ENCODE data around the gene ANO8.
A peak's percentile ranks its signal among the peaks of the same experiment; 100 is the strongest.

ANO8 gene

DNA sequence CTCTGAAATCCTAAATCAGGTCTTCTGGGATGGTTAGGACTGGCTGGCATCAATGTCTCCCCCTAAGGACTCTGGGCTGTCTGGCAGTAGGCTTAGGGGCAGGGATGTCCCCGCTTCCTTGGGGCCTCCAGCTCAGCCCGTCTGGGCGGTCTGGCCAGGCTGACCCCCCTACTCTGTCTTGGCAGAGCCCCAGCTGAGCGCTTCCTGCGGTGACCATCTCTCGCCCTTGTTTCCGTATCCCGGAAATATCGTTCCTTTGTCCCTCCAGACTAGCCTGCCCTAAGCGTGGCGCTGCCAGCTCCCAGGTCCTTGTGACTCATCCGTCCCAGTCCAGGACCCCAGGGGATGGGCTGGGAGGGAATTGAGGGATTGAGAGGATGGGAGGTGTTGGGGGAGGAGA is 14.0 kb upstream of the ANO8 start:
- Histone ChIP-seq H3K9ac (ENCODE audit: low read length) (peak overlapping the region; percentile 47), H3K4me3 (ENCODE audit: low read length) (no peak overlapping the region), H3K18ac (ENCODE audit: low read length) (no peak overlapping the region), H3K79me1 (ENCODE audit: low read length) (no peaks in the 10 kb centered on the region), H4K5ac (ENCODE audit: low read length) (no peak overlapping the region), H3K4ac (ENCODE audit: low read depth, low read length) (no peak overlapping the region), H2BK15ac (replicated peaks; ENCODE audit: low read depth) (no peak overlapping the region), H3K4me2 (ENCODE audit: low read length) (peak overlapping the region; percentile 31), H2AK5ac (ENCODE audit: low read length) (no peak overlapping the region), H3K36me3 (ENCODE audit: control insufficient read depth, insufficient read depth, low read length) (no peaks in the 10 kb centered on the region), H3K23ac (ENCODE audit: low read length) (no peak overlapping the region), H3K79me2 (ENCODE audit: control insufficient read depth, insufficient read depth, low read length) (no peaks in the 10 kb centered on the region), H4K8ac (ENCODE audit: low read depth, low read length) (no peak overlapping the region), H2BK5ac (ENCODE audit: low read length) (no peak overlapping the region), H3K4me1 (ENCODE audit: control insufficient read depth, low read depth, low read length) (no peaks in the 10 kb centered on the region), H3K27me3 (ENCODE audit: insufficient read depth, low read length, poor library complexity) (no peaks in the 10 kb centered on the region), H2BK120ac (ENCODE audit: low read depth, low read length) (no peak overlapping the region), H3K27ac (ENCODE audit: low read depth, low read length) (no peak overlapping the region), H3K56ac (ENCODE audit: low read length) (peak overlapping the region; percentile 75)
- WGBS (ENCODE audit: extremely low coverage, insufficient coverage, low lambda C conversion rate) = no CpG with 5 or more reads among the region's 12 CpGs
- DNase-seq = peak; percentile 91

- Histone ChIP-seq H3K36me3 (ENCODE audit: control insufficient read depth, insufficient read depth, low read length) (no peaks in the 10 kb centered on the region), H3K27me3 (ENCODE audit: insufficient read depth, low read length, poor library complexity) (no peaks in the 10 kb centered on the region), H3K18ac (ENCODE audit: low read length) (no peak overlapping the region), H2BK5ac (ENCODE audit: low read length) (no peak overlapping the region), H2AK5ac (ENCODE audit: low read length) (no peak overlapping the region), H3K4me2 (ENCODE audit: low read length) (no peak overlapping the region), H3K9ac (ENCODE audit: low read length) (no peak overlapping the region), H3K4me1 (ENCODE audit: control insufficient read depth, low read depth, low read length) (no peaks in the 10 kb centered on the region), H3K56ac (ENCODE audit: low read length) (no peak overlapping the region), H2BK15ac (replicated peaks; ENCODE audit: low read depth) (no peak overlapping the region), H4K8ac (ENCODE audit: low read depth, low read length) (no peak overlapping the region), H3K4me3 (ENCODE audit: low read length) (no peak overlapping the region), H3K4ac (ENCODE audit: low read depth, low read length) (no peak overlapping the region), H3K27ac (ENCODE audit: low read depth, low read length) (no peak overlapping the region), H3K79me2 (ENCODE audit: control insufficient read depth, insufficient read depth, low read length) (no peaks in the 10 kb centered on the region), H4K5ac (ENCODE audit: low read length) (no peak overlapping the region), H3K79me1 (ENCODE audit: low read length) (no peaks in the 10 kb centered on the region), H2BK120ac (ENCODE audit: low read depth, low read length) (no peak overlapping the region), H3K23ac (ENCODE audit: low read length) (no peak overlapping the region)
- WGBS (ENCODE audit: extremely low coverage, insufficient coverage, low lambda C conversion rate) = no CpG with 5 or more reads among the region's 2 CpGs
- no peak for DNase-seq
Observed at GRCh38 chr19:17347877-17348276, 13.2 kb upstream of the ANO8 start.

DNA sequence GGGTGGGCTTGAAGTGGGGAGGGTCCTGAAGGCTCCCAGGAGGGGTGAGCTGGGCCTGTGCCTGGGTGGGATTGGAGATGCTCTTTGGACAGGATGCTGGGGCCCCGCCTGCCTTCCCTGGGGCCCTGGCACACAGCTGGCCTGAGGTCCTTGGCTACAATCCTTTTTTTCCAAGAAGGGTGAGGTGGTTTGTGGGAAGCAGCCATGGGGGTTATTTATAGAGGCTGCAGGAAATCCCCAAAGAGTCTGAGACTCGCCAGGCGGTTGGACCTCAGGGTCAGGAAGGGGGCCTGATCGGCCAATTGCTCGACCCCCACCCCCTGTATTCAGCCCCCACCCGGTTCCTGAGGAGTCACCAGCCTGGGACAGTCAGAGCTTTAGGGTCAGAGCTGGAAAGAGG is 12.7 kb upstream of the ANO8 start:
- Histone ChIP-seq H3K36me3 (ENCODE audit: control insufficient read depth, insufficient read depth, low read length) (no peaks in the 10 kb centered on the region), H3K79me1 (ENCODE audit: low read length) (no peaks in the 10 kb centered on the region), H3K79me2 (ENCODE audit: control insufficient read depth, insufficient read depth, low read length) (no peaks in the 10 kb centered on the region), H3K4me2 (ENCODE audit: low read length) (no peak overlapping the region), H3K27me3 (ENCODE audit: insufficient read depth, low read length, poor library complexity) (no peaks in the 10 kb centered on the region), H4K5ac (ENCODE audit: low read length) (no peak overlapping the region), H3K27ac (ENCODE audit: low read depth, low read length) (no peak overlapping the region), H4K8ac (ENCODE audit: low read depth, low read length) (no peak overlapping the region), H3K56ac (ENCODE audit: low read length) (no peak overlapping the region), H3K4me3 (ENCODE audit: low read length) (no peak overlapping the region), H3K4me1 (ENCODE audit: control insufficient read depth, low read depth, low read length) (no peaks in the 10 kb centered on the region), H3K18ac (ENCODE audit: low read length) (no peak overlapping the region), H2BK15ac (replicated peaks; ENCODE audit: low read depth) (no peak overlapping the region), H3K4ac (ENCODE audit: low read depth, low read length) (no peak overlapping the region), H2BK120ac (ENCODE audit: low read depth, low read length) (no peak overlapping the region), H3K9ac (ENCODE audit: low read length) (no peak overlapping the region), H2BK5ac (ENCODE audit: low read length) (no peak overlapping the region), H2AK5ac (ENCODE audit: low read length) (no peak overlapping the region), H3K23ac (ENCODE audit: low read length) (no peak overlapping the region)
- WGBS (ENCODE audit: extremely low coverage, insufficient coverage, low lambda C conversion rate) = no CpG with 5 or more reads among the region's 6 CpGs
- DNase-seq = no peak

DNA sequence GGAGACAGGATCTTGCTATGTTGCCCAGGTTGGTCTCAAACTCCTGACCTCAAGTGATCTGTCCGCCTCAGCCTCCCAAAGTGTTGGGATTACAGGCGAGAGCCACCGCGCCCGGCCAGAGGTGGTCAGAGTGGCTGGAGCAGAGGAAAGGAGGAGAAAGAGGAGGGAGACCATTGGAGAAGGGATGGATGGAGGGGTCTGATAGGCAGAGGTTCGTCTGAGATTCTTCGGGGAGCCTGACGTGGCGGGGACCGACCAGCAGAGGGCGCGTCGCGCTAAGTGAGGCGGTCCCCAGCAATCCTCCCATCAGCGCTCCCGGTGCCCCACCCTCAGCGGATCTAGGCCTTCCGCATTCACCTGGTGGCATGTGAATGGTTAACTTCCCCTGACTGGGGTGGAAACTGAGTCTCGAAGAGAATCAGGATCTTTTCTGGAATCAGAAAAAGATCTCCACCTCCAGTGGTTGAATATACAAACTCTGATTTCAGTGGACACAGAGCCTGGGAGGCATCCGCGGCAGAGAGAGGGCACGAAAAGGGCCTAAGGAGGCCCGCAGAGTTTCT is 11.5 kb upstream of the ANO8 start:
- no peaks in the 10 kb centered on the region for H3K79me1 ChIP-seq (ENCODE audit: low read length)
- no peak overlapping the region for H4K8ac ChIP-seq (ENCODE audit: low read depth, low read length)
- no peak overlapping the region for H2BK5ac ChIP-seq (ENCODE audit: low read length)
- no peak overlapping the region for H2BK120ac ChIP-seq (ENCODE audit: low read depth, low read length)
- no peak overlapping the region for H3K56ac ChIP-seq (ENCODE audit: low read length)
- H4K5ac ChIP-seq (ENCODE audit: low read length) = no peak overlapping the region
- H3K4ac ChIP-seq (ENCODE audit: low read depth, low read length) = no peak overlapping the region
- no peaks in the 10 kb centered on the region for H3K36me3 ChIP-seq (ENCODE audit: control insufficient read depth, insufficient read depth, low read length)
- DNase-seq = peak; percentile 78
- H3K9ac ChIP-seq (ENCODE audit: low read length) = no peak overlapping the region
- no peaks in the 10 kb centered on the region for H3K79me2 ChIP-seq (ENCODE audit: control insufficient read depth, insufficient read depth, low read length)
- H2BK15ac ChIP-seq (replicated peaks; ENCODE audit: low read depth) = no peak overlapping the region
- no peak overlapping the region for H3K18ac ChIP-seq (ENCODE audit: low read length)
- H3K27me3 ChIP-seq (ENCODE audit: insufficient read depth, low read length, poor library complexity) = no peaks in the 10 kb centered on the region
- H3K4me1 ChIP-seq (ENCODE audit: control insufficient read depth, low read depth, low read length) = no peaks in the 10 kb centered on the region
- no peak overlapping the region for H3K4me3 ChIP-seq (ENCODE audit: low read length)
- WGBS (ENCODE audit: extremely low coverage, insufficient coverage, low lambda C conversion rate) = no CpG with 5 or more reads among the region's 24 CpGs
- no peak overlapping the region for H3K4me2 ChIP-seq (ENCODE audit: low read length)
- H2AK5ac ChIP-seq (ENCODE audit: low read length) = no peak overlapping the region
- H3K27ac ChIP-seq (ENCODE audit: low read depth, low read length) = no peak overlapping the region
- H3K23ac ChIP-seq (ENCODE audit: low read length) = no peak overlapping the region

DNA sequence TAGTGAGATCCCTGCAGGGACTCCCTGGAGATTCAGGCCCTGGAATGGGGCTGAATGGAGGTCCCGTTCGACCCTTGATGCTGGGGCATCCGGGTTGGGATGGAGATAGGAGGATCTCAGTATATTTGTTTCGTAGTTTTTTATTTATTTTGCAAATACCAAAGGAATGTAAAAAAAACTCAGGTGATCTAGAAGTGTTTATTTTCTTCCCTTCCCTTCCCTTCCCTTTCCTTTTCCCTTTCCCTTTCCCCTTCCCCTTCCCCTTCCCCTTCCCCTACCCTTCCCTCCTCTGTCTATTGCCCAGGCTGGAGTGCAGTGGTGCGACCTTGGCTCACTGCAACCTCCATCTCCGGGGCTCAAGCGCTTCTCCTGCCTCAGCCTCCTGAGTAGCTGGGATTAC is 7.2 kb upstream of the ANO8 start:
- no peak overlapping the region for H4K8ac ChIP-seq (ENCODE audit: low read depth, low read length)
- H3K27ac ChIP-seq (ENCODE audit: low read depth, low read length) = no peak overlapping the region
- H2AK5ac ChIP-seq (ENCODE audit: low read length) = no peak overlapping the region
- H3K23ac ChIP-seq (ENCODE audit: low read length) = no peak overlapping the region
- no peak overlapping the region for H3K4me3 ChIP-seq (ENCODE audit: low read length)
- WGBS (ENCODE audit: extremely low coverage, insufficient coverage, low lambda C conversion rate) = no CpG with 5 or more reads among the region's 7 CpGs
- no peaks in the 10 kb centered on the region for H3K79me2 ChIP-seq (ENCODE audit: control insufficient read depth, insufficient read depth, low read length)
- no peak for DNase-seq
- H2BK5ac ChIP-seq (ENCODE audit: low read length) = no peak overlapping the region
- H3K18ac ChIP-seq (ENCODE audit: low read length) = no peak overlapping the region
- H3K56ac ChIP-seq (ENCODE audit: low read length) = no peak overlapping the region
- H3K4me2 ChIP-seq (ENCODE audit: low read length) = no peak overlapping the region
- H3K36me3 ChIP-seq (ENCODE audit: control insufficient read depth, insufficient read depth, low read length) = no peaks in the 10 kb centered on the region
- H3K79me1 ChIP-seq (ENCODE audit: low read length) = peaks cover 2% of the 10 kb centered on the region
- no peak overlapping the region for H2BK120ac ChIP-seq (ENCODE audit: low read depth, low read length)
- no peak overlapping the region for H4K5ac ChIP-seq (ENCODE audit: low read length)
- no peak overlapping the region for H3K4ac ChIP-seq (ENCODE audit: low read depth, low read length)
- no peak overlapping the region for H2BK15ac ChIP-seq (replicated peaks; ENCODE audit: low read depth)
- no peaks in the 10 kb centered on the region for H3K4me1 ChIP-seq (ENCODE audit: control insufficient read depth, low read depth, low read length)
- H3K27me3 ChIP-seq (ENCODE audit: insufficient read depth, low read length, poor library complexity) = no peaks in the 10 kb centered on the region
- H3K9ac ChIP-seq (ENCODE audit: low read length) = no peak overlapping the region

- Histone ChIP-seq H3K79me1 (ENCODE audit: low read length) (peaks cover 2% of the 10 kb centered on the region), H3K18ac (ENCODE audit: low read length) (no peak overlapping the region), H3K27me3 (ENCODE audit: insufficient read depth, low read length, poor library complexity) (no peaks in the 10 kb centered on the region), H3K4me2 (ENCODE audit: low read length) (no peak overlapping the region), H3K36me3 (ENCODE audit: control insufficient read depth, insufficient read depth, low read length) (no peaks in the 10 kb centered on the region), H3K4me3 (ENCODE audit: low read length) (no peak overlapping the region), H2AK5ac (ENCODE audit: low read length) (no peak overlapping the region), H3K27ac (ENCODE audit: low read depth, low read length) (no peak overlapping the region), H2BK120ac (ENCODE audit: low read depth, low read length) (no peak overlapping the region), H3K9ac (ENCODE audit: low read length) (no peak overlapping the region), H2BK5ac (ENCODE audit: low read length) (no peak overlapping the region), H3K23ac (ENCODE audit: low read length) (no peak overlapping the region), H3K4me1 (ENCODE audit: control insufficient read depth, low read depth, low read length) (no peaks in the 10 kb centered on the region), H4K5ac (ENCODE audit: low read length) (no peak overlapping the region), H3K79me2 (ENCODE audit: control insufficient read depth, insufficient read depth, low read length) (no peaks in the 10 kb centered on the region), H2BK15ac (replicated peaks; ENCODE audit: low read depth) (no peak overlapping the region), H3K4ac (ENCODE audit: low read depth, low read length) (no peak overlapping the region), H4K8ac (ENCODE audit: low read depth, low read length) (no peak overlapping the region), H3K56ac (ENCODE audit: low read length) (no peak overlapping the region)
- no peak for DNase-seq
- WGBS (ENCODE audit: extremely low coverage, insufficient coverage, low lambda C conversion rate) = no CpG with 5 or more reads among the region's 15 CpGs
Observed at GRCh38 chr19:17341386-17341785, 6.7 kb upstream of the ANO8 start.
